Lung microvascular endothelial cell (primary cell): ENCODE measurements around the gene GAMT. TPM values are rescaled to one million over a fixed set of nuclear protein-coding genes. Genes with fewer than 3 reads are reported as not detected.

Experiments used
- total RNA-seq: library from RNA; depleted of rRNA; stranded (reverse); fragments of >200 nt; gene quantifications from 2 replicates; pipeline ENCODE4 v1.2.1, GENCODE V29; 2014

GAMT gene
- total RNA-seq, 1 donor from 2014 or later, result 8.3 TPM

Other genes with a start within 250 kb of the GAMT start
- 14.8 and 28.2 TPM in 2 replicates for gene SBNO2, start 227.3 kb downstream of the GAMT start, total RNA-seq
- gene STK11, start 195.8 kb downstream of the GAMT start, total RNA-seq, result 46.6 and 70.4 TPM in 2 replicates
- 0.65 and 1.2 TPM in 2 replicates for gene CBARP, start 163.5 kb downstream of the GAMT start, total RNA-seq
- gene ATP5F1D, start 159.8 kb downstream of the GAMT start, total RNA-seq, result 15.7 and 16.3 TPM in 2 replicates
- 3.2 and 5.4 TPM in 2 replicates for gene MIDN, start 153.0 kb downstream of the GAMT start, total RNA-seq
- gene CIRBP, start 132.2 kb downstream of the GAMT start, total RNA-seq, result 95.4 and 115 TPM in 2 replicates
- 16.9 and 17.0 TPM in 2 replicates for gene FAM174C, start 126.0 kb downstream of the GAMT start, total RNA-seq
- under 0.01 TPM in 1 of 2 replicates, not detected in the other for gene EFNA2, start 115.7 kb downstream of the GAMT start, total RNA-seq
- gene NDUFS7, start 17.6 kb downstream of the GAMT start, total RNA-seq, result 64.9 and 110 TPM in 2 replicates
- 46.4 and 48.4 TPM in 2 replicates for gene DAZAP1, start 6.0 kb upstream of the GAMT start, total RNA-seq
- 338 and 383 TPM in 2 replicates for gene RPS15, start 36.9 kb upstream of the GAMT start, total RNA-seq
- under 0.01 TPM in 2 replicates for gene APC2, start 48.6 kb upstream of the GAMT start, total RNA-seq
- 13.5 and 17.5 TPM in 2 replicates for gene C19orf25, start 77.7 kb upstream of the GAMT start, total RNA-seq
- gene PCSK4, start 88.8 kb upstream of the GAMT start, total RNA-seq, result 0.44 and 0.60 TPM in 2 replicates
- gene REEP6, start 89.6 kb upstream of the GAMT start, total RNA-seq, result 0.20 and 0.44 TPM in 2 replicates
- gene ADAMTSL5, start 111.5 kb upstream of the GAMT start, total RNA-seq, result not detected in 2 replicates
- gene PLK5, start 122.5 kb upstream of the GAMT start, total RNA-seq, result not detected in 2 replicates
- 41.6 and 75.6 TPM in 2 replicates for gene MEX3D, start 166.8 kb upstream of the GAMT start, total RNA-seq
- gene MBD3, start 191.3 kb upstream of the GAMT start, total RNA-seq, result 46.0 and 79.4 TPM in 2 replicates
- gene UQCR11, start 203.9 kb upstream of the GAMT start, total RNA-seq, result 127 and 151 TPM in 2 replicates